CD8-positive, alpha-beta memory T cell (primary cell): ENCODE data around the gene CDC25A. TPM values are rescaled to one million over a fixed set of nuclear protein-coding genes. Genes with fewer than 3 reads are reported as not detected.
"Not testable (repeated sequence)": the region's sequence is repeated elsewhere in the genome, so short reads cannot be mapped to it uniquely, and the experiment has no call there.

Experiments used
- CTCF ChIA-PET: fragments of 350-600 bp; sonication (Branson Sonifier 250); formaldehyde crosslinking; loops from one replicate; lab custom pipeline; 2021; ENCODE audit warnings: antibody characterized with exemption; lab: Charles Lee
- POLR2A ChIA-PET: fragments of 350-600 bp; sonication (Branson Sonifier 250); formaldehyde crosslinking; loops from one replicate; lab custom pipeline; 2021; ENCODE audit warnings: antibody characterized with exemption; lab: Charles Lee
- DNase-seq, 5 donors: peaks; one replicate each; pipeline versions ENCODE4 v3.0.0 to v3.0.0-alpha.2; 2020 to 2022; ENCODE audit warnings: mixed read lengths in 1 of 5
- H3K27ac ChIP-seq: one replicate; pipeline ENCODE4 v1.7.0; 2013; ENCODE audit warnings: low read depth, mild to moderate bottlenecking, low read length, moderate library complexity
- H3K27me3 ChIP-seq: 2 replicates; pipeline ENCODE4 v1.7.0; 2013; ENCODE audit warnings: low read length, mild to moderate bottlenecking; ENCODE audit not compliant: insufficient read depth, poor library complexity, severe bottlenecking
- H3K36me3 ChIP-seq: 2 replicates; pipeline ENCODE4 v1.7.0; 2013; ENCODE audit warnings: mild to moderate bottlenecking, low read length, moderate library complexity; ENCODE audit not compliant: insufficient read depth
- H3K4me1 ChIP-seq: 2 replicates; pipeline ENCODE4 v1.7.0; 2013; ENCODE audit warnings: mild to moderate bottlenecking, low read length, moderate library complexity; ENCODE audit not compliant: insufficient read depth
- H3K4me3 ChIP-seq: 2 replicates; pipeline ENCODE4 v1.7.0; 2013; ENCODE audit warnings: mild to moderate bottlenecking, low read length
- H3K9me3 ChIP-seq: 2 replicates; pipeline ENCODE4 v1.7.0; 2013; ENCODE audit warnings: mild to moderate bottlenecking, low read length
- H3K27ac Mint-ChIP-seq, 8 donors: one replicate each; pipeline ENCODE4 v1.8.0; 2020 to 2021; ENCODE audit warnings: mixed read lengths in 8 of 8, mild to moderate bottlenecking in 6 of 8, inconsistent platforms in 3 of 8, moderate library complexity in 3 of 8
- H3K27me3 Mint-ChIP-seq, 2 donors: one replicate each; pipeline ENCODE4 v1.8.0; 2020 to 2021; ENCODE audit warnings: mixed read lengths in 2 of 2, mild to moderate bottlenecking in 1 of 2, moderate library complexity in 1 of 2
- H3K36me3 Mint-ChIP-seq, 3 donors: one replicate each; pipeline ENCODE4 v1.8.0; 2020 to 2021; ENCODE audit warnings: mixed read lengths in 3 of 3, inconsistent platforms in 1 of 3, mild to moderate bottlenecking in 1 of 3
- H3K4me1 Mint-ChIP-seq, 3 donors: one replicate each; pipeline ENCODE4 v1.8.0; 2020 to 2021; ENCODE audit warnings: mixed read lengths in 3 of 3, inconsistent platforms in 1 of 3, mild to moderate bottlenecking in 1 of 3
- H3K4me3 Mint-ChIP-seq, 7 donors: one replicate each; pipeline ENCODE4 v1.8.0; 2020 to 2021; ENCODE audit warnings: mixed read lengths in 7 of 7, mild to moderate bottlenecking in 6 of 7, moderate library complexity in 4 of 7, inconsistent platforms in 2 of 7
- H3K9me3 Mint-ChIP-seq, 5 donors: one replicate each; pipeline ENCODE4 v1.8.0; 2020 to 2022; ENCODE audit warnings: mixed read lengths in 5 of 5, mild to moderate bottlenecking in 3 of 5, moderate library complexity in 2 of 5, inconsistent platforms in 1 of 5
- polyA plus RNA-seq: library from polyadenylated mRNA; unstranded; fragments of 300-500 nt; fragmentation: Illumina TruSeq; gene quantifications from one replicate; pipeline ENCODE4 v1.2.3, GENCODE V29; 2021
- total RNA-seq, 2 experiments: library from RNA; stranded (reverse); gene quantifications; one replicate each; pipeline ENCODE4 v1.2.3, GENCODE V29; 2021

The CDC25A gene
- total and polyA plus RNA-seq, 3 experiments from 2014 or later = 58.4 to 58.8 TPM; not detected in 1

GRCh38 chr3:48112108-48112791, 76.0 kb downstream of the CDC25A start:
- not testable (repeated sequence) for H3K4me1 ChIP-seq, H3K27me3 ChIP-seq, H3K9me3 ChIP-seq, H3K27me3 Mint-ChIP-seq, H3K36me3 ChIP-seq, H3K9me3 Mint-ChIP-seq, H3K36me3 Mint-ChIP-seq
- CTCF ChIA-PET = interaction anchor here (0.8 kb wide), 1 partner anchor 39 kb away, joined by 3 read pairs; no protein-coding TSS in a partner anchor
- DNase-seq = peak; percentile 13 to 72 (median 22)
- POLR2A ChIA-PET = interaction anchor here (0.5 to 1.9 kb wide), 2 partner anchors 9 to 23 kb away, joined by 5 to 9 read pairs; no protein-coding TSS in a partner anchor
- Mint-ChIP-seq H3K4me1 (peaks cover 11 to 22% (median 12%) of the 10 kb centered on the region in 3 donors), H3K27ac (peak overlapping the region; percentile 32 to 97 (median 89)), H3K4me3 (peak overlapping the region; percentile 2 to 77 (median 68))
- Histone ChIP-seq H3K27ac (peak overlapping the region; percentile 45), H3K4me3 (peak overlapping the region; percentile 39)

GRCh38 chr3:48110463-48110862, 77.8 kb downstream of the CDC25A start:
- H3K4me3 ChIP-seq = no peak overlapping the region
- ChIA-PET CTCF (interaction anchor here (1.5 kb wide), 1 partner anchor 41 kb away, joined by 3 read pairs; no protein-coding TSS in a partner anchor), POLR2A (no interaction called here)
- H3K4me1 Mint-ChIP-seq = peaks cover 11 to 22% (median 11%) of the 10 kb centered on the region in 3 donors
- H3K27ac Mint-ChIP-seq = peak overlapping the region in 2 of 8 donors; percentile 27 to 42
- H3K36me3 ChIP-seq = no peaks in the 10 kb centered on the region
- H3K36me3 Mint-ChIP-seq = no peaks in the 10 kb centered on the region
- H3K27me3 Mint-ChIP-seq = peaks cover 0 to 3% of the 10 kb centered on the region in 2 donors
- H3K27ac ChIP-seq = no peak overlapping the region
- H3K4me1 ChIP-seq = peaks cover 9% of the 10 kb centered on the region
- no peak overlapping the region for H3K4me3 Mint-ChIP-seq
- no peak for DNase-seq
- H3K27me3 ChIP-seq = no peaks in the 10 kb centered on the region
- no peaks in the 10 kb centered on the region for H3K9me3 Mint-ChIP-seq
- H3K9me3 ChIP-seq = no peaks in the 10 kb centered on the region

GRCh38 chr3:48107227-48107626, 81.0 kb downstream of the CDC25A start:
- no peaks in the 10 kb centered on the region for H3K9me3 Mint-ChIP-seq
- peaks cover under 1 to 5% (median 2%) of the 10 kb centered on the region in 3 donors for H3K4me1 Mint-ChIP-seq
- no peaks in the 10 kb centered on the region for H3K27me3 ChIP-seq
- H3K36me3 ChIP-seq = no peaks in the 10 kb centered on the region
- no peak for DNase-seq
- H3K27me3 Mint-ChIP-seq = peaks cover 5 to 6% of the 10 kb centered on the region in 2 donors
- H3K9me3 ChIP-seq = no peaks in the 10 kb centered on the region
- no peak overlapping the region for H3K4me3 ChIP-seq
- POLR2A ChIA-PET = no interaction called here
- CTCF ChIA-PET = interaction anchor here (2.1 kb wide), 1 partner anchor 18 kb away, joined by 4 read pairs; no protein-coding TSS in a partner anchor
- no peak overlapping the region for H3K27ac Mint-ChIP-seq
- H3K4me3 Mint-ChIP-seq = no peak overlapping the region
- H3K36me3 Mint-ChIP-seq = no peaks in the 10 kb centered on the region
- no peaks in the 10 kb centered on the region for H3K4me1 ChIP-seq
- no peak overlapping the region for H3K27ac ChIP-seq

Other genes with a start within 250 kb of the CDC25A start
- gene MAP4, start 172.0 kb downstream of the CDC25A start, total RNA-seq = 100 to 1,000 TPM; 114 to 117 TPM
- gene MAP4, start 172.0 kb downstream of the CDC25A start, polyA plus RNA-seq = 55.7 TPM
- gene CAMP, start 35.1 kb upstream of the CDC25A start, total RNA-seq = not detected
- gene CAMP, start 35.1 kb upstream of the CDC25A start, polyA plus RNA-seq = not detected
- 10 to 100 TPM; 21.8 to 21.9 TPM for gene ZNF589, start 52.7 kb upstream of the CDC25A start, total RNA-seq
- 7.3 TPM for gene ZNF589, start 52.7 kb upstream of the CDC25A start, polyA plus RNA-seq
- gene NME6, start 113.0 kb upstream of the CDC25A start, total RNA-seq = 10 to 100 TPM; 37.5 to 40.9 TPM
- gene NME6, start 113.0 kb upstream of the CDC25A start, polyA plus RNA-seq = 69.3 TPM
- gene SPINK8, start 145.2 kb upstream of the CDC25A start, total RNA-seq = not detected
- not detected for gene SPINK8, start 145.2 kb upstream of the CDC25A start, polyA plus RNA-seq
- not detected for gene FBXW12, start 183.8 kb upstream of the CDC25A start, total RNA-seq
- gene FBXW12, start 183.8 kb upstream of the CDC25A start, polyA plus RNA-seq = not detected
- 1 to 10 TPM; 3.1 to 5.5 TPM for gene PLXNB1, start 241.7 kb upstream of the CDC25A start, total RNA-seq
- gene PLXNB1, start 241.7 kb upstream of the CDC25A start, polyA plus RNA-seq = 0.30 TPM